ENCODE data around the gene CYTH4. TPM values are rescaled to one million over a fixed set of nuclear protein-coding genes. Genes with fewer than 3 reads are reported as not detected.

Gene CYTH4
- total RNA-seq, 1 experiment from 2014 or later: 3.8 TPM

- TF ChIP-seq YY1 (IDR thresholded peaks at IDR 0.05; ENCODE audit: extremely low read depth, insufficient replicate concordance, low read depth, low read length) (no peak), REST (IDR thresholded peaks at IDR 0.05; ENCODE audit: low read depth) (no peak), SRF (IDR thresholded peaks at IDR 0.05; ENCODE audit: low read depth) (no peak), POLR2AphosphoS5 (IDR thresholded peaks at IDR 0.05; ENCODE audit: low read depth, low read length) (peak; percentile 80), CTCF (IDR thresholded peaks at IDR 0.05 in 2 of 3, conservative IDR thresholded peaks at IDR 0.05 in 1 of 3; ENCODE audit: borderline replicate concordance in 1 of 3, insufficient read depth in 1 of 3, low read depth in 2 of 3, low read length in 2 of 3) (no peak), EGR1 (IDR thresholded peaks at IDR 0.05; ENCODE audit: low read depth) (no peak), MAX (IDR thresholded peaks at IDR 0.05) (peak; percentile 68), ATF3 (IDR thresholded peaks at IDR 0.05) (no peak)
- no TSS peak for BruUV-seq (replicated peaks)
- Histone ChIP-seq H3K27me3 (ENCODE audit: insufficient read depth, low read length) (no peaks in the 10 kb centered on the region), H3K9me2 (ENCODE audit: insufficient read depth) (no peaks in the 10 kb centered on the region), H4K20me1 (ENCODE audit: insufficient read depth) (no peaks in the 10 kb centered on the region), H3K27ac (ENCODE audit: low read depth, low read length) (peak within 1 kb of the TSS; percentile 54; the same call in 1 of the 2 replicates), H3K9me3 (ENCODE audit: control insufficient read depth in 1 of 2, insufficient read depth in 1 of 2, low read depth in 1 of 2, low read length in 2 of 2) (no peaks in the 10 kb centered on the region), H3K79me2 (ENCODE audit: insufficient read depth, low read length) (peaks cover 7% of the 10 kb centered on the region; the same call in 1 of the 2 replicates), H3K4me1 (ENCODE audit: control insufficient read depth in 1 of 2, insufficient read depth in 2 of 2, low read length in 2 of 2) (peaks cover 11 to 35% of the 10 kb centered on the region in 2 experiments), H3K9ac (ENCODE audit: low read length) (peak within 1 kb of the TSS; percentile 76), H3K4me2 (ENCODE audit: low read length) (peak within 1 kb of the TSS; percentile 99), H3K4me3 (replicated peaks in 1 of 2; ENCODE audit: low read depth in 1 of 2, low read length in 2 of 2) (peak within 1 kb of the TSS; percentile 71 to 97), H2AFZ (ENCODE audit: low read depth, low read length, poor library complexity, severe bottlenecking) (no peak within 1 kb of the TSS), H3K36me3 (ENCODE audit: control insufficient read depth in 1 of 2, insufficient read depth in 2 of 2, low read length in 2 of 2) (no peaks in the 10 kb centered on the region)
- ChIA-PET CTCF (interaction anchor here (4.2 kb wide), 1 partner anchor 15 kb away, joined by 30 read pairs; no protein-coding TSS in a partner anchor), POLR2A (interaction anchor here (1.0 to 2.0 kb wide), 2 partner anchors 12 to 15 kb away, joined by 3 to 10 read pairs; no protein-coding TSS in a partner anchor), RAD21 (ENCODE audit: low non-redundant PET in 1 of 2, low total read pairs in 2 of 2, uncharacterized antibody in 2 of 2, unreplicated experiment in 2 of 2) (no interaction called here)
- DNase-seq (ENCODE audit: low read depth, low spot score) (peak; percentile 51), ATAC-seq (peak; percentile 92)
- intact Hi-C loops (cut with micrococcal nuclease): no loop called here
These were observed 38.0 kb upstream of the CYTH4 start, which contains the start of gene RAC2 for GRCh38 chr22:37244114-37244921. Gene RAC2, minus strand, starts transcription at chr22:37244269. Its CDS starts 121 bp downstream, at chr22:37244148.

Measured in HCT116 (cell line).